HL-60/S4 treated with retinoic acid at 250 ng/mL for 4 days and 3 days (cell line): Measurements from ENCODE around the gene HOXA13.

ENCODE experiments used
- in situ Hi-C: fragments of 300-500 bp; cut with MboI; formaldehyde crosslinking; loops from 2 replicates; pipeline ENCODE4 v1.7.0; 2022; ENCODE audit warnings: low sequenced_read_pairs

Gene HOXA13

GRCh38 chr7:27194686-27195379 is 5.1 kb downstream of the HOXA13 start:
- in situ Hi-C loops = loop anchor here (25.0 kb wide), 1 partner anchor 1308 kb away; no protein-coding TSS in a partner anchor

- in situ Hi-C loops = loop anchor here (25.0 kb wide), 1 partner anchor 1307 kb away; no protein-coding TSS in a partner anchor
Measured at GRCh38 chr7:27194002-27194352, 5.9 kb downstream of the HOXA13 start.

- in situ Hi-C loops = loop anchor here (25.0 kb wide), 1 partner anchor 1306 kb away; no protein-coding TSS in a partner anchor
Measured at GRCh38 chr7:27193335-27194001, 6.4 kb downstream of the HOXA13 start.

- in situ Hi-C loops = loop anchor here (25.0 kb wide), 1 partner anchor 1305 kb away; no protein-coding TSS in a partner anchor
Measured at GRCh38 chr7:27192546-27193334, 7.2 kb downstream of the HOXA13 start.

- in situ Hi-C loops = loop anchor here (25.0 kb wide), 1 partner anchor 1305 kb away; no protein-coding TSS in a partner anchor
Measured at GRCh38 chr7:27191833-27192545, 7.9 kb downstream of the HOXA13 start.

GRCh38 chr7:27191161-27191731 is 8.6 kb downstream of the HOXA13 start:
- in situ Hi-C loops = loop anchor here (25.0 kb wide), 1 partner anchor 1304 kb away; no protein-coding TSS in a partner anchor

- in situ Hi-C loops = loop anchor here (25.0 kb wide), 1 partner anchor 1303 kb away; no protein-coding TSS in a partner anchor
Measured at GRCh38 chr7:27189997-27190748, 9.7 kb downstream of the HOXA13 start.

- in situ Hi-C loops = loop anchor here (25.0 kb wide), 1 partner anchor 1302 kb away; no protein-coding TSS in a partner anchor
Measured at GRCh38 chr7:27189295-27189996, 10.4 kb downstream of the HOXA13 start.

- in situ Hi-C loops = loop anchor here (25.0 kb wide), 1 partner anchor 1301 kb away; no protein-coding TSS in a partner anchor
Measured at GRCh38 chr7:27188386-27189294, 11.3 kb downstream of the HOXA13 start.

GRCh38 chr7:27187475-27188385 is 12.2 kb downstream of the HOXA13 start:
- in situ Hi-C loops = loop anchor here (25.0 kb wide), 1 partner anchor 1300 kb away; no protein-coding TSS in a partner anchor

- in situ Hi-C loops = loop anchor here (25.0 kb wide), 1 partner anchor 1300 kb away; no protein-coding TSS in a partner anchor
Measured at GRCh38 chr7:27186668-27187474, 13.0 kb downstream of the HOXA13 start.

GRCh38 chr7:27185854-27186667 is 13.8 kb downstream of the HOXA13 start:
- in situ Hi-C loops = loop anchor here (25.0 kb wide), 1 partner anchor 1299 kb away; no protein-coding TSS in a partner anchor

GRCh38 chr7:27185013-27185853 is 14.7 kb downstream of the HOXA13 start, which contains the start of gene HOXA11:
Gene HOXA11, minus strand, starts transcription at chr7:27185232. Its CDS starts 88 bp downstream, at chr7:27185144.
- in situ Hi-C loops = loop anchor here (25.0 kb wide), 1 partner anchor 1298 kb away; no protein-coding TSS in a partner anchor
